ENCODE data around the gene SPOCK1. TPM values are rescaled to one million over a fixed set of nuclear protein-coding genes. Genes with fewer than 3 reads are reported as not detected.

The SPOCK1 gene
- total and polyA plus RNA-seq, 9 of the 15 experiments (the other 6 are each of a cell fraction or from before 2014, with no cell fraction given): 0.01 to 0.35 (median 0.04) TPM; not detected in 6

DNA sequence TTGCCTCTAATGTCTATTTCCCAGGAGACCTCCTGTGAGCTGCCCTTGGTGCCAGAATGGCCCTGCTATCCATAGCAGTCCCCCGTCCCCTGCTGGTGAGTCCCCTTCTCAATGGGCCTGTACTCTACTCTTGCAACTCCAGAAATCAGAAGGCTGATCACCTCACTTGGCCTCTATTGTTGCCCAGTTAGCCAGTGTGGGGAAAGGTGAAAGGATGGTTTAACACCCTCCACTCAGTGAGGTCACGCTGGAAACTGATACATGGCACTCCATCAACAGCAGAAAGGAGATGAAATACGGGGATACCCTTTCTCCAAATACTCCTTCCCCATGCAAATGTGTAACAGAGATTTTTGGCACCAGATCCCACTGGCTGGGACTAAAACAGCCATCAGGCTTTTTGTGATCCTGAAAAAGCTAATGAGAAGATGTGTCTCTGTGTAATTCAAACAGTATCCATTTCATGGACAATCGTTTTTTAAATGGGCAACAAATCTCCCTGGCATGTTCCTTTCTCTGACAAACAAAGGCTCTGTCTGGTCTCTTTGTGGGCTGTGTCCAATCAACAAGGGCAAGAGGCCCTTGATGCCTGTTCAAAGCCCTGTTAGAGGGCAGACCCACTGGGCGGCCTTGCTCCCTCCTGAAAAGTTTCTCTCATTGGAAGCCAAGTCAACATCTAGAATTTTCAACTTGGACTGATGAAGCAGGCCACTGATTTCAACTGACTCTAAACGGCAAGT is 343.7 kb downstream of the SPOCK1 start (continued):
- TF ChIP-seq, protein P1, sequence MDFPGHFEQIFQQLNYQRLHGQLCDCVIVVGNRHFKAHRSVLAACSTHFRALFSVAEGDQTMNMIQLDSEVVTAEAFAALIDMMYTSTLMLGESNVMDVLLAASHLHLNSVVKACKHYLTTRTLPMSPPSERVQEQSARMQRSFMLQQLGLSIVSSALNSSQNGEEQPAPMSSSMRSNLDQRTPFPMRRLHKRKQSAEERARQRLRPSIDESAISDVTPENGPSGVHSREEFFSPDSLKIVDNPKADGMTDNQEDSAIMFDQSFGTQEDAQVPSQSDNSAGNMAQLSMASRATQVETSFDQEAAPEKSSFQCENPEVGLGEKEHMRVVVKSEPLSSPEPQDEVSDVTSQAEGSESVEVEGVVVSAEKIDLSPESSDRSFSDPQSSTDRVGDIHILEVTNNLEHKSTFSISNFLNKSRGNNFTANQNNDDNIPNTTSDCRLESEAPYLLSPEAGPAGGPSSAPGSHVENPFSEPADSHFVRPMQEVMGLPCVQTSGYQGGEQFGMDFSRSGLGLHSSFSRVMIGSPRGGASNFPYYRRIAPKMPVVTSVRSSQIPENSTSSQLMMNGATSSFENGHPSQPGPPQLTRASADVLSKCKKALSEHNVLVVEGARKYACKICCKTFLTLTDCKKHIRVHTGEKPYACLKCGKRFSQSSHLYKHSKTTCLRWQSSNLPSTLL (IDR thresholded peaks at IDR 0.05): no peak
- TF ChIP-seq, protein P2, sequence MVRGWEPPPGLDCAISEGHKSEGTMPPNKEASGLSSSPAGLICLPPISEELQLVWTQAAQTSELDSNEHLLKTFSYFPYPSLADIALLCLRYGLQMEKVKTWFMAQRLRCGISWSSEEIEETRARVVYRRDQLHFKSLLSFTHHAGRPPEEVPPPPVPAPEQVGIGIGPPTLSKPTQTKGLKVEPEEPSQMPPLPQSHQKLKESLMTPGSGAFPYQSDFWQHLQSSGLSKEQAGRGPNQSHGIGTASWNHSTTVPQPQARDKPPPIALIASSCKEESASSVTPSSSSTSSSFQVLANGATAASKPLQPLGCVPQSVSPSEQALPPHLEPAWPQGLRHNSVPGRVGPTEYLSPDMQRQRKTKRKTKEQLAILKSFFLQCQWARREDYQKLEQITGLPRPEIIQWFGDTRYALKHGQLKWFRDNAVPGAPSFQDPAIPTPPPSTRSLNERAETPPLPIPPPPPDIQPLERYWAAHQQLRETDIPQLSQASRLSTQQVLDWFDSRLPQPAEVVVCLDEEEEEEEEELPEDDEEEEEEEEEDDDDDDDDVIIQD (CRISPR knock-in tag; IDR thresholded peaks at IDR 0.05): no peak

DNA sequence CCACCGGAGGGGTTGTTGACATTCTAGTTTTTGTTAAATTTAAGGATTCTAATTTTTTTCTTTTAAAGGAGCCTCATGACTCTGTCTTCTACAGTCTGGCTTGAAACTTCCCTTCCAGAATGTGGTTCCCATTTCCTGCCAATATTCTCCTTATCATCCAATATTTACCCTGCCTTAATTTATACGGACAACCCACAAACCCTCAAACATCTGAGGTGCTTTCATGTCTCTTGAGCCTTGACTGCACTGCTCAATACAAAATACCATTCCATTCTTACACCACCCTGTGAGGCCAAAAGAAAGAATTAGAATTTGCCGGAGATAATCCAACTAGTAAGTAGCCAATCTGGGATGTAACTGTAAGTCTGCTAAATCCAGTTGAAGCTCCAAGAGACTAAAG is 346.5 kb downstream of the SPOCK1 start:
- ATAC-seq (no peak), DNase-seq (ENCODE audit: extremely low read depth in 1 of 4, low spot score in 3 of 4) (no peak), FAIRE-seq (no peak)
- Histone ChIP-seq H3K36me3 (ENCODE audit: control insufficient read depth, insufficient read depth, low read length) (no peaks in the 10 kb centered on the region), H3K4me2 (ENCODE audit: insufficient read depth, low read length) (no peak overlapping the region), H3K4me1 (replicated peaks in 1 of 2; ENCODE audit: control insufficient read depth in 2 of 2, insufficient read depth in 2 of 2, low read length in 2 of 2) (no peaks in the 10 kb centered on the region), H3K9me3 (replicated peaks; ENCODE audit: control insufficient read depth, insufficient read depth, low read depth, low read length) (no peaks in the 10 kb centered on the region), H3K4me3 (no peak overlapping the region), H2AFZ (ENCODE audit: low read depth, low read length) (no peak overlapping the region), H3K27ac (ENCODE audit: extremely low read depth, low read depth, low read length) (no peak overlapping the region), H3K9ac (ENCODE audit: insufficient read depth in 1 of 2, low read depth in 2 of 2, low read length in 2 of 2) (no peak overlapping the region), H3K9me1 (ENCODE audit: control insufficient read depth, insufficient read depth, low read length) (no peaks in the 10 kb centered on the region), H3K79me2 (ENCODE audit: control insufficient read depth, insufficient read depth, low read length) (no peaks in the 10 kb centered on the region), H3K27me3 (ENCODE audit: control insufficient read depth in 2 of 2, insufficient read depth in 2 of 2, low read length in 2 of 2) (no peaks in the 10 kb centered on the region), H4K20me1 (replicated peaks; ENCODE audit: control insufficient read depth, insufficient read depth, low read length) (no peaks in the 10 kb centered on the region)
- BruUV-seq (replicated peaks): no TSS peak
- intact Hi-C loops (cut with micrococcal nuclease): loop anchor here (2.0 kb wide), 1 partner anchor 52 kb away; no protein-coding TSS in a partner anchor
- in situ Hi-C loops (cut with MboI): no loop called here
- ChIA-PET CTCF (ENCODE audit: low intra/inter-chr PET ratio) (no interaction called here), POLR2A (no interaction called here)
- 3% methylated on average over 3 of the region's 3 CpGs for WGBS (ENCODE audit: insufficient coverage, low coverage, missing lambda C conversion rate)
- TF ChIP-seq XRCC4 (IDR thresholded peaks at IDR 0.05; ENCODE audit: extremely low read depth, insufficient read depth, insufficient read length) (no peak), MAFF (IDR thresholded peaks at IDR 0.05; ENCODE audit: low read length) (no peak), ZKSCAN1 (IDR thresholded peaks at IDR 0.05; ENCODE audit: low read depth, low read length) (no peak), NFRKB (IDR thresholded peaks at IDR 0.05; ENCODE audit: low read depth) (no peak), SMAD3 (CRISPR knock-in tag; conservative IDR thresholded peaks at IDR 0.05) (no peak), MED1 (CRISPR knock-in tag; IDR thresholded peaks at IDR 0.05; ENCODE audit: borderline replicate concordance) (no peak), ADNP (tag; IDR thresholded peaks at IDR 0.05) (no peak), ZNF77 (CRISPR knock-in tag; IDR thresholded peaks at IDR 0.05) (no peak), TOE1 (IDR thresholded peaks at IDR 0.05; ENCODE audit: borderline replicate concordance) (no peak), TOE1 (CRISPR knock-in tag; IDR thresholded peaks at IDR 0.05; ENCODE audit: borderline replicate concordance, low read depth) (no peak)
- TF ChIP-seq, protein P3, sequence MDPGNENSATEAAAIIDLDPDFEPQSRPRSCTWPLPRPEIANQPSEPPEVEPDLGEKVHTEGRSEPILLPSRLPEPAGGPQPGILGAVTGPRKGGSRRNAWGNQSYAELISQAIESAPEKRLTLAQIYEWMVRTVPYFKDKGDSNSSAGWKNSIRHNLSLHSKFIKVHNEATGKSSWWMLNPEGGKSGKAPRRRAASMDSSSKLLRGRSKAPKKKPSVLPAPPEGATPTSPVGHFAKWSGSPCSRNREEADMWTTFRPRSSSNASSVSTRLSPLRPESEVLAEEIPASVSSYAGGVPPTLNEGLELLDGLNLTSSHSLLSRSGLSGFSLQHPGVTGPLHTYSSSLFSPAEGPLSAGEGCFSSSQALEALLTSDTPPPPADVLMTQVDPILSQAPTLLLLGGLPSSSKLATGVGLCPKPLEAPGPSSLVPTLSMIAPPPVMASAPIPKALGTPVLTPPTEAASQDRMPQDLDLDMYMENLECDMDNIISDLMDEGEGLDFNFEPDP (CRISPR knock-in tag; IDR thresholded peaks at IDR 0.05): no peak
- TF ChIP-seq, protein P4, sequence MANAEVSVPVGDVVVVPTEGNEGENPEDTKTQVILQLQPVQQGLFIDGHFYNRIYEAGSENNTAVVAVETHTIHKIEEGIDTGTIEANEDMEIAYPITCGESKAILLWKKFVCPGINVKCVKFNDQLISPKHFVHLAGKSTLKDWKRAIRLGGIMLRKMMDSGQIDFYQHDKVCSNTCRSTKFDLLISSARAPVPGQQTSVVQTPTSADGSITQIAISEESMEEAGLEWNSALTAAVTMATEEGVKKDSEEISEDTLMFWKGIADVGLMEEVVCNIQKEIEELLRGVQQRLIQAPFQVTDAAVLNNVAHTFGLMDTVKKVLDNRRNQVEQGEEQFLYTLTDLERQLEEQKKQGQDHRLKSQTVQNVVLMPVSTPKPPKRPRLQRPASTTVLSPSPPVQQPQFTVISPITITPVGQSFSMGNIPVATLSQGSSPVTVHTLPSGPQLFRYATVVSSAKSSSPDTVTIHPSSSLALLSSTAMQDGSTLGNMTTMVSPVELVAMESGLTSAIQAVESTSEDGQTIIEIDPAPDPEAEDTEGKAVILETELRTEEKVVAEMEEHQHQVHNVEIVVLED (CRISPR knock-in tag; IDR thresholded peaks at IDR 0.05): no peak
